Neural crest cell (in vitro differentiated cells): ENCODE results near the gene PAX8. TPM values are rescaled to one million over a fixed set of nuclear protein-coding genes. Genes with fewer than 3 reads are reported as not detected.

Experiments
- DNase-seq: peaks from one replicate; pipeline ENCODE4 v3.0.0; 2021; ENCODE audit warnings: low read depth, mixed read lengths, low spot score
- H3K27ac Mint-ChIP-seq: one replicate; pipeline ENCODE4 v1.8.0; 2021; ENCODE audit warnings: mild to moderate bottlenecking, mixed read lengths; ENCODE audit not compliant: unreplicated experiment
- H3K27me3 Mint-ChIP-seq: 2 replicates; pipeline ENCODE4 v1.8.0; 2021; ENCODE audit warnings: low read depth, mild to moderate bottlenecking, mixed read lengths
- H3K36me3 Mint-ChIP-seq: 2 replicates; pipeline ENCODE4 v1.8.0; 2021; ENCODE audit warnings: low read depth, mild to moderate bottlenecking, mixed read lengths
- H3K4me1 Mint-ChIP-seq: 2 replicates; pipeline ENCODE4 v1.8.0; 2021; ENCODE audit warnings: mixed read lengths
- H3K4me3 Mint-ChIP-seq: one replicate; pipeline ENCODE4 v1.8.0; 2021; ENCODE audit warnings: mild to moderate bottlenecking, mixed read lengths
- H3K9me3 Mint-ChIP-seq: 2 replicates; pipeline ENCODE4 v1.8.0; 2021; ENCODE audit warnings: mixed read lengths
- total RNA-seq: library from RNA; stranded (reverse); gene quantifications from 2 replicates; pipeline ENCODE4 v1.2.1, GENCODE V29; 2021
- TF ChIP-seq, protein P1 (sequence below): fragments of 200-600 bp; sonication (generic); conservative IDR thresholded peaks from 2 replicates; pipeline ENCODE4 v1.5.0; 2021; ENCODE audit warnings: antibody characterized with exemption, mild to moderate bottlenecking

The PAX8 gene
- total RNA-seq, 1 donor from 2014 or later = 0.49 TPM

DNA sequence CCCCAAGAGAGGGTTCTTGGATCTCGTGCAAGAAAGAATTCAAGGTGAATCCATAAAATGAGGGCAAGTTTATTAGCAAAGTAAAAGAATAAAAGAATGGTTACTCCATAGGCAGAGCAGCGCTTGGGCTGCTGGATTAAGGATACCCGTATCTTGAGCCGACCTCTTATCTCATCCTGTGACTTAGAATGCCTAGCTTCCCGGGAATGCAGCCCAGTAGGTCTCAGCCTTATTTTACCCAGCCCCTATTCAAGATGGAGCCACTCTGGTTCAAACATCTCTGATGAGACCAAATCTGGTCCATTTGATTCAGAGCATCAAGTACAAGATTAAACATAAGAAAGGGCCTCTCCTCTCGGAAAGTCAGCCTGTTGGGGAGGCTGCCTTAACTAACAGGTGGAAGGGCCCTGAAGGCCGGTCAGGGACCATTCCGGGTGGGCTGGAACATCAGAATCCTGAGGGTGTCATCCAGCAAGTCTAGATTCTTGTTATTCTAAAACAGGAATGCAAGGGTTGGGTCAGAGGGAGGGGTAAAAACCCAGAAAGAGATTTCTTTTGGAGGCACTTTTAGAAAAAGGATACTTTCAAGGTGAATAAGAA is 99.2 kb downstream of the PAX8 start:
- Mint-ChIP-seq H3K4me1 (peaks cover 10% of the 10 kb centered on the region), H3K27ac (no peak overlapping the region), H3K9me3 (no peaks in the 10 kb centered on the region), H3K36me3 (no peaks in the 10 kb centered on the region), H3K27me3 (no peaks in the 10 kb centered on the region), H3K4me3 (no peak overlapping the region)
- TF ChIP-seq, protein P1, sequence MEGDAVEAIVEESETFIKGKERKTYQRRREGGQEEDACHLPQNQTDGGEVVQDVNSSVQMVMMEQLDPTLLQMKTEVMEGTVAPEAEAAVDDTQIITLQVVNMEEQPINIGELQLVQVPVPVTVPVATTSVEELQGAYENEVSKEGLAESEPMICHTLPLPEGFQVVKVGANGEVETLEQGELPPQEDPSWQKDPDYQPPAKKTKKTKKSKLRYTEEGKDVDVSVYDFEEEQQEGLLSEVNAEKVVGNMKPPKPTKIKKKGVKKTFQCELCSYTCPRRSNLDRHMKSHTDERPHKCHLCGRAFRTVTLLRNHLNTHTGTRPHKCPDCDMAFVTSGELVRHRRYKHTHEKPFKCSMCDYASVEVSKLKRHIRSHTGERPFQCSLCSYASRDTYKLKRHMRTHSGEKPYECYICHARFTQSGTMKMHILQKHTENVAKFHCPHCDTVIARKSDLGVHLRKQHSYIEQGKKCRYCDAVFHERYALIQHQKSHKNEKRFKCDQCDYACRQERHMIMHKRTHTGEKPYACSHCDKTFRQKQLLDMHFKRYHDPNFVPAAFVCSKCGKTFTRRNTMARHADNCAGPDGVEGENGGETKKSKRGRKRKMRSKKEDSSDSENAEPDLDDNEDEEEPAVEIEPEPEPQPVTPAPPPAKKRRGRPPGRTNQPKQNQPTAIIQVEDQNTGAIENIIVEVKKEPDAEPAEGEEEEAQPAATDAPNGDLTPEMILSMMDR = no peak
- DNase-seq = no peak

DNA sequence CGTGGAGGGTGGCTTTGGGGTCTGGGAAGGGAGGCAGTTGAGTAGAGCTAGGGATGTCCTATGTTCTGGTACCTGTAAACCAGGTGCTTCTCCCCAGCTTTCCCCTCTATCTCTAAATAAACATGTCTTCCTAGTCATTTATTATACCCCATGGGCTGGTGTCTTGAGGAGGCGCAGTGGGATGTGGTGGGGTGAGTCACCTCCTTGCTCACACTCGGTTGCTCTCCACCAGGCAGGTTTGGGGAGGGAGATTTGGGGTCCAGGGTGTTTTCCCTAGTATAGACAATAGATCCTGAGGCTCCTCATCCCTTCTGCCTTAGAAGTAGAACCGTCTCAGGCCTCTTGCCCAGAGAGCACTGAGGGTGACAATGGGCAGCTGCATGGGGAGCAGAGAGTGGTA is 99.8 kb downstream of the PAX8 start:
- DNase-seq = no peak
- H3K4me3 Mint-ChIP-seq = no peak overlapping the region
- TF ChIP-seq, protein P1 = no peak
- no peaks in the 10 kb centered on the region for H3K36me3 Mint-ChIP-seq
- H3K27me3 Mint-ChIP-seq = no peaks in the 10 kb centered on the region
- peaks cover 9% of the 10 kb centered on the region for H3K4me1 Mint-ChIP-seq
- H3K27ac Mint-ChIP-seq = no peak overlapping the region
- H3K9me3 Mint-ChIP-seq = no peaks in the 10 kb centered on the region

DNA sequence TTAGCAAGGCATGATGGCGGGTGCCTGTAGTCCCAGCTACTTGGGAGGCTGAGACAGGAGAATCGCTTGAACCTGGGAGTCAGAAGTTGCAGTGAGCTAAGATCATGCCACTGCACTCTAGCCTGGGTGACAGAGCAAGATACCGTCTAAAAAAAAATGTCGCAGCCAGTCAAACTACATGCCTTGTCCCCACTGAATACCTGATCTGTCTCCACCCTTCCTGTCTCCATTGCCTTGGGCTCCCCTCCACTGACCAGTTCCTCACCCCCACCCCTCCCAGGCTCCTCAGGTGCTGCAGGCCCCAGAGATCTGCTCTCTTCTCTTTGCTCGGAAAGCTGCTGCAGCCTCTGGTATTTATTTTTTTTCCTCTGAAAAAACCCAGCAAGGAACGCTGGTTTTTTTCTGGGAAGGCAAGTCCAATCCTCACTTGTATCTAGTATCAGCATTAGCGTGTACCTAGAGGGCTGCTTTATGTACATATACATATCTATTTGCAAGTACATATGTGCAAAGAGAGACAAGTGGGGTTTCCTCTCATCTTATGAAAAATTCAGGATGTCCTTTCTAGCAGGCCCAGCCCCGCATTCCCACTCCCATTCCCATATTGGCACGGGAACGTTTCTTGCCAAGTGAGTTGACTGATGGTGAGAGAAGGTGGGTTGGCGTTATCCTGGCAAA is 100.5 kb downstream of the PAX8 start:
- no peaks in the 10 kb centered on the region for H3K36me3 Mint-ChIP-seq
- no peaks in the 10 kb centered on the region for H3K9me3 Mint-ChIP-seq
- no peak overlapping the region for H3K27ac Mint-ChIP-seq
- TF ChIP-seq, protein P1 = no peak
- H3K4me1 Mint-ChIP-seq = peaks cover 5% of the 10 kb centered on the region
- no peak overlapping the region for H3K4me3 Mint-ChIP-seq
- no peak for DNase-seq
- no peaks in the 10 kb centered on the region for H3K27me3 Mint-ChIP-seq

DNA sequence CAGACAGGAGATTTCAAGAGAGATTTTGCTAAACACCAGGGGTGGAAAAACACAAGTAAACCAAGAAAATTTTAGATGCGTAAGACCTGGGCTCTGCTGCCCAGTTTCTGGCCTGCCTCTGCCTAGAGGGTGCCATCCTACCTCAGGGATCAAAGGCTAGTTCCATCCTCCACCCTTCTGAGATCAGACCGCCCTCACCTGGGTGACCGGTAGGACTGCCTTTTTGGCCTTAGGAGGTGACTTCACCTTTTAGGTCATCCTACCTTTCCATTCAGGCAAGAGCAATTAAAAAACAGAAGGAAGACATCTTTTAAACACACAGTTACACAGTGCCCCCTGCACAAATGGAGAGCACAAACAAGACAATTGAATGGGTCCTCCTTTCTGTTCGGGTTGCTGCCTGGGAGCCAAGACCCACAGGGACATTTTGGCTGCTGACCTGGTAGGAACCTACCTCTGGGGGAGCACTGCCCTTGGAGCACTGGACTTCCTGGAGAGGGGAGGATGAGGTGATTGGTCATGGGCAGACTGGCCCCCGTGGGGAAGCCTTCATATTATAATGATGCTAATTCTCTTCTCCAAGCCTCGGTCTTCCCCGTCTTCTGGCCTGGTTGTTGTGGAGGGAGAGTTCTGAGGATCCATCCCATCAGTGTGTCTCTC is 101.9 kb downstream of the PAX8 start:
- Mint-ChIP-seq H3K27ac (no peak overlapping the region), H3K36me3 (no peaks in the 10 kb centered on the region), H3K4me3 (no peak overlapping the region), H3K27me3 (no peaks in the 10 kb centered on the region), H3K4me1 (peaks cover 5% of the 10 kb centered on the region), H3K9me3 (no peaks in the 10 kb centered on the region)
- no peak for DNase-seq
- TF ChIP-seq, protein P1 = no peak

DNA sequence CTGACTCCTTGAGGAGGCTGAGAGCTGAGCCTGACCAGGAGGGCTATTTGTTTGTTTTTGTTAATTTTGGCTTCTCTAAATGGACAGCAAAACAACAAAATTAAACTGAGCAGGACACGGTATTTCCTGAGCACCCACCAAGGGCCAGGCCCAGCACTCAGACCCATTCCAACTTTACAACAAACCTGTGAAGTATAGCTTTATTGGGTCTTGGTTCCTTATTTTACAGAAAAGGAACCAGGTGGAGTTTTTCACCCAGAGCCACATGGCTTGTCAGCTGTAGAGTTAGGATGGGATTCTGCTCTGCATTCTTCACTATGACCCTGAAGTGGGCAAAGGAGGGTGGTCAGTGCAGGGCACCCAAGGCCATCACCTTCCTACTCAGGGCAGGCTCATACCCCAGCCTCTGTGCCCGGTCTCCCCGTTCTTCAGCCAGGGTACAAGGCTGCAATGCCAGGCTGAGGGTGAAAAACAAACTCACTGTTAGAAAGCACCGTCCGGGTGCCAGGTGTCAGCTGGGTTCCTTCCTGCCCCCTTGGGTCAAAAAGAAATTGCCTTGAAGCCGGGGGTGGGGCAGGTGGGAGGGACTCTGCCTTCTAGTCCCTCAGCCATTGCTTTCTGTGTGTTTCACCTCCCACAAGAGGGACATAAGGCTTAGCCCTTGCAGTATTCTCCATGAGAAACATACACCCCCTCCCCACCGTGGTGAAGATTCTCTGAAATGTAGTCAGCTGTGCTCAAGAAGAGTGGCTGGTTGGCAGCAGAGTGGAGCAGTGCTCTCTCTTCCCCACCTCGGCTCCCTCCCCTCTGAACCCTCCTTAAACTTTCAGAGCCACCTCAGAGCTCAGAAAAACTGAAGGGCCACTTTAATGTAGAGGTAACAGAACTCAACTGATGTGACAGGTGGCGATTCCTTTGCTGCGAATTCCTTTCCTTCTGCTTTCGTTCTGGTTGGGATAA is 102.7 kb downstream of the PAX8 start:
- Mint-ChIP-seq H3K27me3 (no peaks in the 10 kb centered on the region), H3K4me1 (peaks cover 5% of the 10 kb centered on the region), H3K4me3 (no peak overlapping the region)

More for the DNA sequence above, 102.7 kb downstream of the PAX8 start:
- TF ChIP-seq, protein P1 = no peak
- DNase-seq = no peak
- Mint-ChIP-seq H3K36me3 (no peaks in the 10 kb centered on the region), H3K27ac (no peak overlapping the region), H3K9me3 (no peaks in the 10 kb centered on the region)
